Stimulated activated CD8-positive, alpha-beta memory T cell treated with anti-CD3 and anti-CD28 coated beads, Interleukin-15, amount 100 ng/mL, for 24 hours (primary cell): Measurements from ENCODE around the gene HRAS.
"Not testable (repeated sequence)": the region's sequence is repeated elsewhere in the genome, so short reads cannot be mapped to it uniquely, and the experiment has no call there.

Experiments used
- DNase-seq: peaks from one replicate; pipeline ENCODE4 v3.0.0-alpha.2; 2020; ENCODE audit warnings: low read depth

The HRAS gene

GRCh38 chr11:532986-533585, 2.3 kb downstream of the HRAS start:
- DNase-seq: no peak

DNA sequence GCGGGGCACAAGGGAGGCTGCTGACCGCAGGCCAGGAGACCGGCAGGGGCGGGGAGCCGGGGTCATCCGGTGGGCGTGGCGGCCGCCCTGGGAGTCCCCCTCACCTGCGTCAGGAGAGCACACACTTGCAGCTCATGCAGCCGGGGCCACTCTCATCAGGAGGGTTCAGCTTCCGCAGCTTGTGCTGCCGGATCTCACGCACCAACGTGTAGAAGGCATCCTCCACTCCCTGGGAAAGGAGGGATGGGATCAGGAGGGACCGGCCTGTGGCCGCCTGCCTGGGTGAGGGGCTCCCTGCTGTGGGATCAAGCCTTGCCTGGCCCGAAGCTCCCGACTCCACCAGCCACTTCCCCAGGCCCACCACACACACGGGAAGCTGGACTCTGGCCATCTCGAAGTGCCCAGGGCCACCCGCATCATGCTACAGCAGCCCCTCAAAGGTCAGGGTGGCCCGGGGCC, 2.8 kb downstream of the HRAS start:
- no peak for DNase-seq

- DNase-seq: no peak
Observed at GRCh38 chr11:531919-532526, 3.4 kb downstream of the HRAS start.

DNA sequence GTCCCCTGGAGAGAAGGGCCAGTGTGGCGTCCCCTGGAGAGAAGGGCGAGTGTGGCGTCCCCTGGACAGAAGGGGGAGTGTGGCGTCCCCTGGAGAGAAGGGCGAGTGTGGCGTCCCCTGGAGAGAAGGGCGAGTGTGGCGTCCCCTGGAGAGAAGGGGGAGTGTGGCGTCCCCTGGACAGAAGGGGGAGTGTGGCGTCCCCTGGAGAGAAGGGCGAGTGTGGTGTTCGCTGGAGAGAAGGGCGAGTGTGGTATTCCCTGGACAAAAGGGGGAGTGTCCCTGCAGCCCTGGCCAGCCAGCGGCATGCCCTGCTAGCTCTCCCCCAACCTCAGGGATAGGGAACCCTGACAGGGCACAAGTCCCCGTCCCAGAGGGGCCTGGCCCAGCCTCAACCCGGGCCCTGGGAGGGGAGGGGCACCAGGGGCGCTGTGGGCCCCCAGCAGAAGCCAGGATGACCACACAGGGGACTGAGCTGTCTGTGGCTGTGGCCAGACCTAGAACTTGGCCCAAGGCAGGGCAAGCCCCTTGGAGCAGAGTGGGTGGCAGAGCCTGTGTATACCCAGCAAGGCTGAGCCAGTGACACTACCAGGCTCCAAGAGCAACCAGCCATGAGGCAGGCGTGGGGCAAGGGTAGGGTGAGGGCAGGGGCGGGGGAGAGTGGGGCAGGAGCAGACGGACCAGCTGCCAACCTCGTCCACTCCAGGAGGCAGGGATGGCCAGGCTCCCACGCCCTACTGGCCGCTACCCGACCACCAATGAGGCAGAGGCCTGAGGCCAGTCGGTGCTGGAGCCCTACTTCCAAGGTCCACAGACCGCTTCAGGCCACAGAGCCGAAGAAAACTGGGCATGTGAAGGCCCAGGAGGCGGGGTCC, 4.2 kb downstream of the HRAS start:
- DNase-seq: no peak

GRCh38 chr11:529728-530411, 5.5 kb downstream of the HRAS start:
- DNase-seq: no peak

GRCh38 chr11:528815-529727, 6.3 kb downstream of the HRAS start:
- no peak for DNase-seq

- no peak for DNase-seq
Observed at GRCh38 chr11:528166-528814, 7.1 kb downstream of the HRAS start.

- no peak for DNase-seq
Observed at GRCh38 chr11:526192-526591, 9.2 kb downstream of the HRAS start.

- DNase-seq: no peak
Observed at GRCh38 chr11:521177-521688, 14.1 kb downstream of the HRAS start.

GRCh38 chr11:520428-521176, 14.8 kb downstream of the HRAS start:
- DNase-seq: no peak

DNA sequence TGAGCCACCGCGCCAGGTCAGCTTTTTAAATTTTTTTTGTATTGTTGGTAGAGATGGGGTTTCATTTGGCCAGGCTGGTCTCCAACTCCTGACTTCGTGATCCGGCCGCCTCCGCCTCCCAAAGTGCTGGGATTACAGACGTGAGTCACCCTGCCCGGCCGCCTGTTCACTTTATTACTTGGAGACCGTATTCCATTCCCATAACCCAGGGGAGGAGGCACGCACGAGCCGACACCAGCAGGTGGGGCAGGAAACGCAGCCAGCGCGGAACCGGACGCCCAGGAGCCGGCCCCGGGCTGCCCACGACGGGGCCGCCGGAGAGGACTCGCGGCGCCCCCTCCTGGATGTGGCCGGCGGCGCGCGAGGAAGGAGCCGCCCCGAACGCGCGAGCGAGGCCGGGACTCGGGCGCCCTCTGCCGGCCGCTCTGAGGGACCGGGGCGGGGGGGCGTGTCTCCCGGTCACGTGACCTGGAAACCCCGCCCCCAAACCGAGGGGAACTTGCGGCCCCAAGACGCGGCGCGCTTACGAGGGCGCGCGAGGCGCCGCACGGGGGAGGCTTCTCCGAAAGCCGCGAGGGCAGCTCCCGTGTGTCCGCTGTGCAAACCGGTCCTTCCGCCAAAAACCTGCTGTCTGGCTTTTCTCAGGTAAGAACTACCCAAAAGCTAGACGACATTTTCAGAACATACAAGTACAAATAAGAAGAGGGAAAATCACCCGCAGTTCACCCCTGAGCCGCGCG, 16.7 kb downstream of the HRAS start:
- DNase-seq: peak; percentile 90

- not testable (repeated sequence) for DNase-seq
Observed at GRCh38 chr11:516918-517685, 18.3 kb downstream of the HRAS start.

DNA sequence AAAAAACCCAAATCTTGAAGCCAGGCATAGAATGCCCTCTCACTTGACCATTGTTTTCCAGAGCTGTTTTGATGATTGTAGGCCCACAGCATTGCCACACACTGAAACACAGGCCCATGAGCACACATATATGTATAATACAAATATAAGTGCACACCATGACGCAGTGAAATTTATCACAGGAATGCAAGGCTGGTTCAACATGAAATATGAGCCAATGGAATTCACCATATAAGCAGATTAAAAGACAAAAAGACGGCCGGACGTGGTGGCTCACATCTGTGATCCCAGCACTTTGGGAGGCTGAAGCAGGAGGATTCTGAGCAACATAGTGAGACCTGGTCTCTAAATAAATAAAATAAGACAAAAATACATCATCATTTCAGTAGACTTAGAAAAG, 19.0 kb downstream of the HRAS start:
- no peak for DNase-seq

DNA sequence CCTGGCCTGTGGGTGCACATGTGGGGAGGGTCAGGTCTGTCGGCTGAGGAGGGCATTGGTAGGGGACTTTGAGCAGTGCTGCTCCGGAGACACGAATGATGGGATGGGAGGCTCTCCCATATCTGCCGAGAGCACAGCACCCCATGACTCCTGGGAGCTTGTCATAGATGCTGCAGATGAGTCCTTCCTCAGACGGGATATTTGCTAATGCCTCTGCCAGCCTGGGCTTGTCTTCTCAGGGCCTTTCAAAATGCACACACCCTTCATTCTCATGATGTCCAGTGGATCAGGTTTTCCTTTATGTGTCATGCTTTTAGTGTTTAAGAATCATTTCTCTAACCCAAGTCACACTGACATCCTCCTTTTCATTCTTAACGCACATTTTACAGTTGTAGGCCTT, 20.2 kb downstream of the HRAS start:
- no peak for DNase-seq

DNA sequence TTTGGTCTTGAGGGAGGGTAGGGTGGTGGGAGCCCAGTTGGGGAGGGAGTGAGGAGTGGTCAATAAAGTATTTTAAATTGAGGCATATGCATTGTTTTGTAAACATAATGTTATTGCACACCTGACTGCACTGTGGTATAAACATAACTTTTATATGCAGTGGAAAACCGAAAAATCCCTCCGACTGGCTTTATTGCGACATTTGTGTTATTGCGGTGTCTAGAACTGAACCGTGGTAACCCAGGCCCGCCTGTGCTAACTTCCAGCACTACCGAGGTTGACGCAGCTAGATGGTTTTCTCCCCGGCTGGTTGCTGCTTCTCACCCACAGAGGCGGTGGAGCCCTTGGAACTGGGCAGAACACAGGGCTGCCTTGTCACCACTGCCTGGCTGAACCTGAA, 20.8 kb downstream of the HRAS start:
- DNase-seq: no peak

DNA sequence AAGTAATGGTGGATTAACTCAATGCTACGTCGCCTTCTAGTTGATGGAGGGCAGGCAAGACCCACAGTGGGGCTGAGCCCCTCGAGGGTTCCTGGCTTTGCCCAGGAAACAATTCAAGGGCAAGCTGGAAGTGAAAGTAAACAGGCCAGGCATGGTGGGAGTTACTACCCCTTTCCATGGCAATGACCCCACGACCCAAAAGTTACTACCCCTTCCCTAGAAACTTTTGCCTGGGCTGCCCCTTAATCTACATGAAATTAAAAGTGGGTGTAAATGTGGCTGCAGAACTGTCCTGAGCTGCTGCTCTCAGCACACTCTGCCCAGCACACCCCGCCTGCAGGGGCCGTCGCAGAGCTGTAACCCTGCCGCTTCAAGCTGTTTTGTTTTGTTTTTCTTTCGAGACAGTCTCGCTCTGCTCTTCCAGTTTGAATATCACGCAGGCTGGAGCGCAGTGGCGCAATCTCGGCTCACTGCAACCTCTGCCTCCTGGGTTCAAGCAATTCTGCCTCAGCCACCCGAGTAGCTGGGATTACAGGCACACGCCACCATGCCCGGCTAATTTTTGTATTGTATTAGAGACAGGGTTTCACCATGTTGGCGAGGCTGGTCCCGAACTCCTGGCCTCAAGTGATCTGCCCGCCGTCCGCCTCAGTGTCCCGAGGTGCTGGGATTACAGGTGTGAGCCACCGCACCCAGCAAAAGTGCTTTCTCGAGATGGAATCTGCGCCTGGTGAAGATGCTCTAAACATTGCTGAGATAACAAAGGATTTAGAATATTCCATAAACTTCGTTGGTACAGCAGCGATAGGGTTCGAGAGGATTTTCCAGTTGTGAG, 22.4 kb downstream of the HRAS start:
- DNase-seq: no peak

DNA sequence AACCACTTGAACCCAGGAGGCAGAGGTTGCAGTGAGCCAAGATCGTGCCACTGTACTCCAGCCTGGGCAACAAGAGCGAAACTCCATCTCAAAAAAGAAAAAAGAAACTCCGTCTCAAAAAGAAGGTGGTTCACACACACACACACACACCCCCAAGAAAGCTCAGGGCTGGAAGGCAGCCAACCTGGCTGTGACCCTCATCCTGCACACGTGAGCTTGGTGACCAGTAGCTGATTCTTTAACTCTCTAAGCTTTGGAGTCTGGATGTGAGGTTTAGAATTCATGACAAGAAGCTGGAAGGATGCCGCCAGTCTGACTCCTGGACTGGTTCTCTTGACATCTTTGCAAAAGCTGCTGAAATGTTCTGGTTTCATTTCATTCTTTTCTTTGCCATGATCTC, 26.4 kb downstream of the HRAS start:
- no peak for DNase-seq
